PC-3 (cell line): Measurements from ENCODE around the gene MPP2. TPM values are rescaled to one million over a fixed set of nuclear protein-coding genes. Genes with fewer than 3 reads are reported as not detected.

Experiments used
- ATAC-seq: fragments of 200-7000 bp; cut with Tn5 transposase; 2 replicates; pipeline ENCODE4 v1.9.1; 2020; ENCODE audit warnings: mild to moderate bottlenecking, moderate library complexity
- BruUV-seq: library from RNA; stranded (reverse); fragments of 400-500 nt; replicated peaks from 2 replicates; lab custom pipeline; 2021; lab: Mats Ljungman, UMichigan
- CTCF ChIA-PET: fragments of 300-600 bp; sonication (Branson Sonifier 250); formaldehyde crosslinking; loops from one replicate; lab custom pipeline; 2022; ENCODE audit warnings: antibody characterized with exemption; lab: Charles Lee
- POLR2A ChIA-PET: fragments of 300-600 bp; sonication (Branson Sonifier 250); formaldehyde crosslinking; loops from one replicate; lab custom pipeline; 2022; ENCODE audit warnings: antibody characterized with exemption; ENCODE audit not compliant: unreplicated experiment; lab: Charles Lee
- DNase-seq: peaks from one replicate; pipeline ENCODE4 v3.0.0-alpha.2; 2015
- H2AFZ ChIP-seq: fragments of 300-600 bp; sonication (generic); 2 replicates; pipeline ENCODE4 v1.6.0; 2016; ENCODE audit warnings: antibody characterized with exemption, low read length
- H3F3A ChIP-seq: fragments of 300-600 bp; sonication (generic); one replicate; pipeline ENCODE4 v1.6.0; 2017; ENCODE audit warnings: antibody characterized with exemption, low read length, control low read depth, mild to moderate bottlenecking; ENCODE audit not compliant: unreplicated experiment
- H3K27ac ChIP-seq: fragments of 300-600 bp; sonication (generic); 2 replicates; pipeline ENCODE4 v1.5.1; 2016; ENCODE audit warnings: mild to moderate bottlenecking, low read length
- H3K27me3 ChIP-seq: fragments of 300-600 bp; sonication (generic); 2 replicates; pipeline ENCODE4 v1.6.1; 2016; ENCODE audit warnings: low read length, mixed read lengths
- H3K36me3 ChIP-seq: fragments of 300-600 bp; sonication (generic); 2 replicates; pipeline ENCODE4 v1.6.1; 2016; ENCODE audit warnings: low read depth, mixed run types, low read length, mixed read lengths
- H3K4me1 ChIP-seq: fragments of 300-600 bp; sonication (generic); 2 replicates; pipeline ENCODE4 v1.5.1; 2016; ENCODE audit warnings: low read length; ENCODE audit not compliant: insufficient read depth
- H3K4me2 ChIP-seq: fragments of 300-600 bp; sonication (generic); 2 replicates; pipeline ENCODE4 v1.6.0; 2016; ENCODE audit warnings: low read length
- H3K4me3 ChIP-seq: fragments of 300-600 bp; sonication (generic); 2 replicates; pipeline ENCODE4 v1.5.1; 2016; ENCODE audit warnings: mild to moderate bottlenecking, low read length, mixed read lengths
- H3K79me2 ChIP-seq: fragments of 300-600 bp; sonication (generic); 2 replicates; pipeline ENCODE4 v1.6.1; 2017; ENCODE audit warnings: low read length, mixed read lengths
- H3K9ac ChIP-seq: fragments of 300-600 bp; sonication (generic); 2 replicates; pipeline ENCODE4 v1.6.0; 2016; ENCODE audit warnings: mild to moderate bottlenecking, low read length
- H3K9me2 ChIP-seq: fragments of 300-600 bp; sonication (generic); replicated peaks from 2 replicates; pipeline ENCODE4 v1.6.1; 2016; ENCODE audit warnings: mixed run types, low read length, mixed read lengths
- H3K9me3 ChIP-seq: fragments of 300-600 bp; sonication (generic); 2 replicates; pipeline ENCODE4 v1.6.1; 2016; ENCODE audit warnings: low read length, mixed read lengths
- H4K20me1 ChIP-seq: fragments of 300-600 bp; sonication (generic); 2 replicates; pipeline ENCODE4 v1.6.1; 2016; ENCODE audit warnings: low read length, mixed read lengths
- CTCF ChIP-seq: fragments of 300-600 bp; sonication (generic); conservative IDR thresholded peaks from 2 replicates; pipeline ENCODE4 v1.5.1; 2017; ENCODE audit warnings: antibody characterized with exemption, low read depth, mild to moderate bottlenecking, low read length
- EZH2 ChIP-seq: fragments of 300-600 bp; sonication (generic); IDR thresholded peaks from one replicate; pipeline ENCODE4 v1.6.1; 2017; ENCODE audit warnings: antibody characterized with exemption, mild to moderate bottlenecking, low read length; ENCODE audit not compliant: unreplicated experiment
- EZH2phosphoT487 ChIP-seq: fragments of 300-600 bp; sonication (generic); IDR thresholded peaks from 2 replicates; pipeline ENCODE4 v1.6.1; 2018; ENCODE audit warnings: mild to moderate bottlenecking, antibody characterized with exemption, low read length, borderline replicate concordance
- intact Hi-C: fragments of 100-400 bp; cut with micrococcal nuclease; formaldehyde crosslinking; loops from 2 replicates; pipeline ENCODE4 v1.9.0; 2023
- total RNA-seq: library from RNA; depleted of rRNA; stranded (reverse); fragments of >200 nt; gene quantifications from 2 replicates; pipeline ENCODE4 v1.2.3, GENCODE V29; 2014

The MPP2 gene
- total RNA-seq, 1 experiment from 2014 or later: 8.2 TPM

DNA sequence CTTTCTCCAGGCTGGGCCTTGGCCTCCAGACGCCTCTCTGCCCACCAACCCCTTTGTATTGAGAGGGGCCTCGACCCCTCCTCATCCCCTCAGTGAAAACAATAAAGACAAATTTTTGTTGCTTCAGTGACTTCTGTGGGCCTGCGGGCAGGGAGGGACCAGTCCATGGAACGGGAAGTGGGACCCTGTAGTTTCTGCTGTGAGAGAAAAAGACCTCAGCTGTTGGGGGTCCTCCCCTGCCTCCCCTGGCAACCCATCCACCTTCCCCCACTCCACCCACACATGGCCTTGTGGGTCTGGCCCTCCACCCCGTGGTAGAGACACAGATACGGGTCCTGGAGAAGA, 31.5 kb upstream of the MPP2 start:
- ATAC-seq (no peak), DNase-seq (no peak)
- Histone ChIP-seq H3K4me2 (no peak overlapping the region), H2AFZ (no peak overlapping the region), H3K9ac (no peak overlapping the region), H4K20me1 (no peaks in the 10 kb centered on the region), H3K79me2 (no peaks in the 10 kb centered on the region), H3K27ac (no peak overlapping the region), H3K36me3 (no peaks in the 10 kb centered on the region), H3F3A (no peaks in the 10 kb centered on the region), H3K27me3 (no peaks in the 10 kb centered on the region), H3K4me3 (no peak overlapping the region), H3K9me2 (no peaks in the 10 kb centered on the region), H3K4me1 (peaks cover 3% of the 10 kb centered on the region; the same call in 1 of the 2 replicates), H3K9me3 (no peaks in the 10 kb centered on the region)
- no TSS peak for BruUV-seq
- ChIA-PET CTCF (interaction anchor here (1.1 kb wide), 1 partner anchor 28 kb away, joined by 3 read pairs; no protein-coding TSS in a partner anchor), POLR2A (no interaction called here)
- intact Hi-C loops: no loop called here
- TF ChIP-seq EZH2phosphoT487: no peak
- TF ChIP-seq EZH2: no peak
- TF ChIP-seq CTCF: no peak

DNA sequence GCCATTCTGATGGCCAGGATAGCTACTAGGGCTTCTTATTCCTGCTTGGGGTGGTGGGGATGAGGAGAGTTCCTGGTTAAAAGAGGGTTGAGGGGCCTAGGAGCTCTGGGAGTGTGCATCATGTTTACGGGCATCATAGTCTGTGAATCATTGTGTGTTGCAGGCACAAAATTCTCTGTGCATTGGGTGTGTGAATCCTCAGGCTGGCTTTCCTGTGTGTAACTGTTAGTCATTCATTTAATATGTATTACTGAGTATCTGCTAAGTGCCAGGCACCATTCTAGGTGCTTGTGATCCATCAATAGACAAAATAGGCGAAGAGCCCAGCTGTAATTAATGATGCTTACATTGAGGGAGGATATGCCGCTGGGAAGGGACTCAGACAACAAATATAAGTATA, 29.1 kb upstream of the MPP2 start:
- no peak overlapping the region for H3K4me2 ChIP-seq

More for the DNA sequence above, 29.1 kb upstream of the MPP2 start:
- no peak overlapping the region for H3K27ac ChIP-seq
- ChIA-PET POLR2A (no interaction called here), CTCF (no interaction called here)
- peaks cover 3% of the 10 kb centered on the region; the same call in 1 of the 2 replicates for H3K4me1 ChIP-seq
- DNase-seq (peak; percentile 70), ATAC-seq (peak; percentile 76)
- H3K27me3 ChIP-seq: no peaks in the 10 kb centered on the region
- intact Hi-C loops: no loop called here
- no peaks in the 10 kb centered on the region for H3K36me3 ChIP-seq
- H3K79me2 ChIP-seq: no peaks in the 10 kb centered on the region
- no peak overlapping the region for H2AFZ ChIP-seq
- H4K20me1 ChIP-seq: no peaks in the 10 kb centered on the region
- BruUV-seq: no TSS peak
- no peaks in the 10 kb centered on the region for H3K9me2 ChIP-seq
- H3K4me3 ChIP-seq: no peak overlapping the region
- no peak overlapping the region for H3K9ac ChIP-seq
- TF ChIP-seq EZH2 (no peak), EZH2phosphoT487 (no peak), CTCF (no peak)
- no peaks in the 10 kb centered on the region for H3K9me3 ChIP-seq
- no peaks in the 10 kb centered on the region for H3F3A ChIP-seq
